Stimulated activated CD8-positive, alpha-beta memory T cell treated with anti-CD3 and anti-CD28 coated beads, Interleukin-4, amount 100 ng/mL, for 1 hour (primary cell): ENCODE measurements around the gene RAB3C.
A peak's percentile ranks its signal among the peaks of the same experiment; 100 is the strongest.

Source experiments
- DNase-seq, 2 donors: peaks; one replicate each; pipeline ENCODE4 v3.0.0-alpha.2; 2020; ENCODE audit warnings: low read depth in 2 of 2, low spot score in 1 of 2

RAB3C gene

DNA sequence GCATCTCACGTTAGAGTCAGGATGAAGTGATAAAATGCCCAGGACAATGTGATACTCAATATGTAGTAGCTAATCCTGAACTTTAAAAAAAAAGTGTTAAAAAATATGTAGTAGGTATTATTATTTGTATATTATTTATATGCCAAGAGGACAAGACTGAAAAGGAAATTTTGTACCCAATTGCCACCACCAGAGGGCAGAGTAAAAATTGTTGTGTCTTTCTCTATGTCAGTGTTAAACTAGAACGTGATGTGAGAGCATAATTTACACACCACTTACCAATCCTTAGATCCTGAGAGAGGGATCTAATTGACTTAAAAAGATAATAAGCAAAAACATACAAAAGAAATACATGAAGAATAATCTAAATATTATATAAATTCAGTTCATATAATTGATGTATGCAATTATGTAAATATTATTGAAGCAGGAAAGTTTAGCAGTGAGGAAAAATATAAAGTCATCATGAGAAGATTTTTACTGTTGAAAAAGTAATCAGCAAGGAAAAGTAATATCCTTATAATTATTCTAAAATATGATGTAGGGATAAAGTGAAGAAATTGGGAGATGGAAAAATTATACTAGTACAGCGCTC is 288.9 kb downstream of the RAB3C start:
- no peak for DNase-seq

DNA sequence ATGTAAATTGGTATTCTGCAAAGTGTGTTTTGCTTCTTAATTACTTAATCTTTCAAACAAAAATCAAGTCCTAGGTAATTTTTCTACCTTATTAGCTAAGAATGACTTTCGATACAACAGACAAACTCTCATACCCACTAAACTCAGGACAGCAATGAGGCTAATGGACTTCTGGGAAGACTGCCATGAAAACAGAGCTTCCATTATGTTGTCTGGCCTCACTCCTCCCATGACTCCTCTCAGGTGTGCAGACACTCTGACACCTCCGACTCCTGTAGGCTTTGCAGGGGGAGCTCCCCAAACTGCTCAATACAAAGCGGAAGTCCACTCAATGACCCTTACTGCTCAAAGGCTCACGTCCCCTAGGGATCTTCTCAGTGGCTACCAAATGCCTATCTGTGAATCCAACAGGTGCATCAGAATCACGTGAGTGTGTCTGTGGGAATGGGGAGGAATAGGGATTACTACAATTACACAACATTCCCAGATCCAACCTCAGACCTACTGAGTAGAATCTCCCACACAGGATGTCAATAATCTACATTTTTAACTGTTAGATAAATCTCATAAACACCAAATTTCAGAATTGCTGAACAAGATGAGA is 289.9 kb downstream of the RAB3C start:
- DNase-seq = no peak

DNA sequence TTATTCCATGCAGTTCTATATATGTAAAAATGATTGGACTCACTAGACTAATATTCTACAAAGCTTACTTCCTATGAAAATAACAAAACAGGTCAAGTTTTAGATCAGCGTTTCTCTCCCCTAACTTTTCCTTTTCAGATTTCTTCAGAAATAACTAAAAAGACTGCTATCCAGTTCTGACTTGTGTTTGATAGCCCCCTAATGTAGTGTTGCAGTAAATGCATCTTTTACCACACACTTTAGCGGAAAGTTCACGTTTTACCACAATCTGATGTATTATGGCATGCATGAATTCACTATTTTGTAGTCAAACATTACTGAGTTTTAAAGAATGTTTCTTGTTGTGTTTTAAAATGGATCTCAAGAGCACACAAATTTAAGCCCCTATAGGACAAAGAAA is 292.7 kb downstream of the RAB3C start:
- DNase-seq = no peak

DNA sequence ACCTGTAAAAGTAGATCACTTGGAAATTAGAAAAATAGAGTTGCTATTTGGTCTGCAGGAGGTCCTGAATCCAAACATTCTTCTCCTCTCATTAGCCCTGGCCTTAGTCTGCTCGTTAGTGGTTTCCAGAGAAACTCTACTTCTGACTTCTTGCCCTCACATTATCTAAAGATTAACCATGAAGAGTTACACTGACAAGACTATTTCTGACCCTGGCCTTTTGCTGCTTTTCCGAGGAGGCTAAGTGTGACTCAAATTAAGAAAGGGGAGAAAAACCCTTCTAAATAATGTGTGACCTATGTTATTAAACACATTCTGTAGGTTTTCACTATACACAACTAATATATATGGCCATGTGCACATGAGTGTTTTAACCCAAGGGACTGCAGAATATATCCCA is 302.4 kb downstream of the RAB3C start:
- DNase-seq = no peak

DNA sequence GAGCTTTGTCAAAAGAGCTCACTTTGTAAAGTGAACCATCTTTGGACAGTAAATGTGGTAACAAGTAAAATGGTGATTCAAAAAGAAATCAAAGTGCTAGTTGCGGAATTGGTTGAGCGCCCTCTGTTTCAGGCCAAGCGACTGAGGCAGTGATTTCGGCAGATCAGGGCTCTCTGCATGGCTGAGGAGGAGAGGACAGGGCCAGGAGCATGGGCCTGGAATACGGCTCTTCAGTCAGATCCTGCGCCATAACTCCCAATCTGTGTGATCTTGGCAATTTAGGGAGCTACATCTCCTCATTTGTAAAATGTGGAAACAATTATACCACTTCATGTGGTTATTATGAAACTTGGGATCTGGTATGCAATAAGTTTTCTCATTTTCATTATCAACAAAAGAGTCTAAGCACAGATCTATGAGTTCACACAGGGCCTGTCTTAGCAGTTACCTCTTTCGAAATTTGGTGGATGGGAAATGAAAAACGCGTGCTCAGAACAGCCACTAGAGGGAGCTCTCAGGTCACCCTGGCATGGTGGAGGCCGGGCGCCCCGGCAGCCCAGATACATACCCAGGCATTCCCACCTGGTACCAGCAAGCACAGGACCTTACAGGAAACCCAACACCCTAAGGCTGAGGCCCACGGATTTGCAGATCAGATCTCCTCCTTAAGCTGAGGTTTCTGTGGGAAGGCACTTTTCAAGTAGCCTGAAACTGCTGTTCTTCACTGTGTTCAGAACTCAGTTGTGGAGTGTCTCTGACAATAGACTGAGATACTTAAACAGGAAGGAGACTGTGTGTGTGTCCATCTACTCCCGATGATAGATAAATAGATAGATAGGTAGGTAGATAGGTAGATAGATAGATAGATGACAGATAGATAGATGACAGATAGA is 303.7 kb downstream of the RAB3C start:
- DNase-seq = peak; percentile 8 to 34

DNA sequence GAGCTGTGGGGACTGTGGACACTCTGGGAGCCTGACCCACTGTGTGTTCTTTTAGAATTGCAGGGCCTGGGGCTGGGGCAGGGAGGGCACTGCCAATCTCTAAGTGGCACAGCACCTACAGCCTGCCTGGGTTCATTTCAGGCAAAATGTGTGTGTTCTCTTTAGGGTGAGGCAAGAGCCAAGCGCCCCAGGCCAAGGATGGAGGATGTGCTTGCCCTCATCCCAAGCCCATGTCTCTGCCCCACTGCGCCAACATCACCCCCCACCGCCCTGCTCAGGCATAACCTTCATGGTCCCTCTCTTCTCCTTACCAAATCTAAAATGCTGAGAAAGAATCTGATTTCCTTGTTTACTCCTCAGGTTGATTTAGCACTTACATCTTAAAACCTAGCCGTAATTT is 304.4 kb downstream of the RAB3C start:
- no peak for DNase-seq

DNA sequence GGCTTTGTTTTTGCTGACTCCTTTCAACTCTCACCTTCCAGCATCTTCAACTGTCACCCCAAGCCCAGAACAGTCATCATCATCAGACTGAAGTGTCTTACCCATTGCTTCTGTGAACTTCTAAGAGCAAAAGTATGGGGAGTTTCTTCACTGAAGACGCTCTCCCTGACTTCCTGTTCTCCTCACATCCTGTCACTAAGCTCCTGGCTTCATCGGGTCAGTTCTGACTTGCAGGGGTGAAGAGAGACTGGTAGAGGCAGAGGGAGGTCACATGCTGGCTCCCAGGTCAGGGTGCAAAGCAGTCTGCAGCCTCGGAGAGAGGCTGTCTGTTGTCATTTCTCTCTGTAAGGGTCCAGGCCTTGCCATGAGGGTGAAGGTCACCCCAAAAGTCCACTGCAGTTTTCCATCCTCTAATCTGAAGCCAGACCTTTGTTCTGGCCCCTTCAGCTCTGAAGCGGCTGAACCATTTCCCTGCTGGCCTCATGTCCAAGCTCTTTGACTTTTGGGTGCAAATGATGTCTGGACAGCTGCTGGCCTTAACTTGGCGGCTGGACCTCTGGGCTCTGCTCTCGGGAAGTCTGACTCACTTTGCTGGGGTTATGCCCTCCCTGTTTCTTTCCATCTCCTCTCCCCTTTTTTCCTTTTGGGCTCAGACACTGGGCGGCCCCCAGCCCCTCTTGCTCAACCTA is 305.0 kb downstream of the RAB3C start:
- no peak for DNase-seq

DNA sequence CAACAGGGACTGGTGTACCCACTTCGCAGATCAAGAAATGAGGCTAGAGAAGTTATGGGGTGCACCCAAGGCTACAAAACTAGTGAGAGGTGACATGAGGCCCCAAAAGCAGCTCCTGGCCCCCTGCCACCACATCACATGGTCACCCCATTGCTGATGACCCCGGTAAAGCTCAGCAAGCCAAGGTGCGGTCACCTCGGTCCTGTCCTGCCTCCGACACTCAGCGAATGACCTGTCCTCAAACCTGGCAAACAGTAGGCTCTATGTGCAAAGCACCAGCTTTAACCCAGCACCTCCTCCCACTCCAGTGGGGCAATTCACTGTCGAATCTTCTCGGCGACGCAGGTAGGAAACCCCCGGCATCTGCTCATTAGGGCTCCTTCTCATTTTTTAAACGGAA is 307.4 kb downstream of the RAB3C start:
- DNase-seq = no peak

DNA sequence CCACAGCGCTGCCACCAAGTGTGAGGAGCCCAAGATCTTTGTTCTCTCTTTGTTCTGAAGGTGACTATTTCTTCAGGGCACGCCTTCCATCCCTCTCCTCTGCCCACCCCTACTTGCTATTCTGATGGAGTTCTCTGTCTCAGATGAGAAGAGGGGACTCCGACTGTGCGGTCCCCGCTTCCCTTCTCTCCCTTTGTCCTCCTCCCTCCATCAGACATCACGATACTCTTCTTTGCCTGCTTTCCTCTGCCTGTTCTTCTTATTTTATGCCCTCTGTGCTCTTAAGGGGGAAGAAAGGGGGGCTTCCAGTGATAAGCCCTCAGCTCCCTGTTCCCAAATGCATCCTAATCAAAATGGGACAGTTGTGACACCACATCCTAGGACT is 307.8 kb downstream of the RAB3C start:
- DNase-seq = no peak

DNA sequence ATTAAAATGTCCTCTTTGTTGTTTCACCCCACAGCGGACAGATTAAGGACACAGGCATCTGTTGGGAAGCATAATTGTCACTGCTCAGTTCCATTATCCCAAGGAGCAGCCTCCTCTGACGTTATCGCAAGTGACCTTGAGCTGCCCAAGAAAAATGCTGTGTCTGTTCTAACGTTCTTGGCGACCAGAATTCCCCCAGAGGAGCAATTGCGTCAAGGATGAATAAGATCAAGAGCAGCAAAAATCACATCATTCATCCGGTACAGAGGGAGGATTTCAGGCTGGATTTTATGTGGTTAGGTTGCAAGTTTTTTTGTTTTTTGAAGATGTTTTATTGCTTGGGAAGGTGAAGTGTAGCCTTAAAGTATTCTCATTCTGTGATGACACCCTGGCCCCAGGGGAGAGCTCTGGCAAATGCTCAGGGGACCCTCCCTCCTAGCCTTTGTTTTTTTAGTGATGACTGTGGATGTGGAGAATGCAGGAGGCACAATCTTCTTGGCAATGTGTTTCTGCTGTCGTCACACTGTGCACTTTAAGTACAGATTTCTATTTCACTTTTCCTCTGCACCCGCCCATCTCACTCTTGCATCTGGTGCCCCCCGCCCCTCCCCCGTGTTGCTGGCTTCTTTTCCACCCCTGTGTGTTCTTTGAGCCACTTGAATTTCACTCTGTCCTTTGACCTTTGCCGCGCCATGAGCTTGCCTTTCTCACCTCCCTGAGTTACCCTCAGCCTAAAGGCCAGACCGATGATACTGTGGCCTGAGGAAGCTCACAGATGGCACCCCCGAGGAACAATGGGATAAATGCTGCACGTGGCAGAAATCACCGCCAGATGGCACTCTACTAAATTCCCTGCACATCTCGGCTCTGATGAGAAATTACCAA is 308.5 kb downstream of the RAB3C start:
- peak; percentile 21 to 37 for DNase-seq

DNA sequence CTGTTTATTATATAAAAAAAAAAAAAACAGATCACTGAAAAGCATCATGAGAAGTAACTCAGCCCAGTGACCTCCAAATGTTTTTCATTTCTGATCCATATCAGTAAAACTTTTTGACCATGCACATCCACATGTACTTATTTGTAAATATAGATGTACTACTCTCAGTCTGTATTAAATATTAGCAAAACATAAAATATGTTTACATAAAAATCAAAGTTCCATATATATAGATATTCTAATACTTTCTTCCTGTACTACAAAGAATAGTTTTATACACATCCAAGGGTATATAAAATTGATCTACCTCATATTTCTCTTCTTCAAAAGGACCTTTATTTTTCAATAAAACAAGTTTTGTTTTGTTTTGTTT is 309.1 kb downstream of the RAB3C start:
- no peak for DNase-seq

DNA sequence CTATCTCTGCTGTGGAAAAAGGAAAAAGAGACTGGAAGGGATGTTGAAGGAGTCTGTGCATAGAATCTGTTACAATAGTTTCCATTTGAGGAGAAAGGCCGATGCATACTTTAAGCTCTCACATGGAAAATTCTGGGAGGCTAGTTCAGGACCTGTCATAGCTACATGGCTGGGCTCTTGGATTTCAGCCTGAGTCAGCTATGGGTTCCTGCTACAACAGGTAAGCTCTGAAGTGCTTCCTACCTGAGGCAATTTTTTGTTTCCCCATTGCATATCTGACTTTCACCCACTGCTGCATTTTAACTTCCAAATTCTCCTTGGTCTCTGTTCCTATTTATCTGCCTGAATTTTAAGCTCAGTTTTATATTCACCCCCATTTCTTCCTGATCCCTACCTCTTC is 310.7 kb downstream of the RAB3C start:
- no peak for DNase-seq

DNA sequence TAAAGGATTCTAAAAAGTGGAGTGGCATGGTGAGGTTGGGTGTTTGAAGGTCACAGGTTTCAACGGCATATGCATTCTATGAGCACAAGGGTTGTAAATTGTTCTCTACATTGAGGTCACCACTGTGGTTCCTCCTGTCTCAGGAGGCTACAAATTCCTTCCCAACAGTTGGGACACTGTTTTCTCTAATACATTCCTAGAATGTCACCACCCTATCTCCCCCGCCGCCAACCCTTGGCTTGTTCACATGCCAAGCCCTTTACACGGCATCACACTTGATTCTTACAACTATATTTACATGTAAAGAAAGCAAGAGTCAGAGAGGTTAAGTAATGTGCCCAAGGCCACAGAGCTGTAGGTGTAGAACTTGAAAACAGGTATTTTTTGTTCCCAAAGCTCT is 315.1 kb downstream of the RAB3C start:
- no peak for DNase-seq

DNA sequence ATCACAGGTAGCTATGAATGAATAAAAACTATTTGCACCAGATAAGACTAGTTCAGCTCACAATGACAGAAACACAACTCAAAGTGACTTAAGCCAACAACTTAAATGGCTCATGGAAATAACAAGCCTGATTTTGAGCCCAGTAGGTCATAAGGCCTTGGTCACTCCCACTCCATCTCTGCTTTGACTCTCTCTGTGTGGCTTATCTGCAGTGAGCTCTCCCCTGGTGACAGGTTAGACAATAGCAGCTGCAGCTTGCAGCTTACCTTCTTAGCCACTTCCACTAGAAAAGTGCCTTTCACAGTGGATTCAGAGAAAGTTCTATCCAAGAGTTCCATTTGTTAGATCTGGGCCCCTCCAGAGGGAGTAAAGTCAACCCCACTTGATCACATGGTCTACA is 315.7 kb downstream of the RAB3C start:
- no peak for DNase-seq

DNA sequence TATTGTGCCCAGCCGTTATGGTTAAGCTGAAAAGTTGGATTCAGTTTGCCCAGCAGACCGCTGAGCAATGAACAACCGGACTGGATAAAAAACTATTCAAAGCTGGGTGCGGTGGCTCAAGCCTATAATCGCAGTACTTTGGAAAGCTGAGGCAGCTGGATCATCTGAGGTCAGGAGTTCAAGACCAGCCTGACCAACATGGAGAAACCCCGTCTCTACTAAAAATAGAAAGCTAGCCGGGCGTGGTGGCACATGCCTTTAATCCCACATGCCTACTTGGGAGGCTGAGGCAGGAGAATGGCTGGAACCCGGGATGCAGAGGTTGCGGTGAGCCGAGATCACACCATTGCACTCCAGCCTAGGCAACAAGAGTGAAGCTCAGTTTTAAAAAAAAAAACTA is 318.4 kb downstream of the RAB3C start:
- DNase-seq = no peak

DNA sequence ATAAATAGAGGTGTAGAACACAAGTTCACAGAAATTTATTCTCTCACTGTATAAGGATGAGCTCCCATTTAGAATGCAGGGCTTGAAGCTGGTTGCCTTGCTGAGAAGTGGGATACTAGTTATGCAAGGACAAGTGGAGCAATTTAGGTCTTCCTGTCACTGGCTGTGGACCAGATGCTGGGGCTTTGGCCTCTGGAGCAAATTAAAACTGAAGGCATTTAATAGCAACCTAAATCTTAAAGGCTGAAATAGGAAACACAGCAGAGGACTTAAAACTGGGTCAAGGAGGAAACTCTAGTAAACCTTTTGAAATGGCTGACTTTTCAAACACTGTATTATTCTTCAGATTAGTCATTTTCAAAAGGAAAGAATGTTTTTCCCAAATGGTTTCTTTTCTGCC is 319.4 kb downstream of the RAB3C start:
- DNase-seq = no peak

DNA sequence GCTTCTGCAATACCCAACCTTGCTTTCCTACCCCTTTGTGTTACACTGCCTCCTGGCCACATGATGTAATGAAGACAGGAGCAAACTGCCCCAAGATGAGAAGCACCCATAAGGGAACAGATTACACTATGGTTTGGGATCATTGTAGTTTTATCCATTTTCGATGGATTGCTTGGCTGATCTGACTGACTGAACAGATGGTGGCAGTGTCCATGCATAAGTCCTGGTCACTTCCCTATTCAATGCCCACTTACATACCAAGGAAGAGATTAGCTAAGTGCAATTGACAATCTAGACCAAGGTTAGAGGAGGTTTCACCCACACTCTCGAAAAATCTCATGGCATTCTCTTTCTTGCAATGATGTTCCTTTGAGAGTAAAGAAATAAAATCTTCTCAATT is 319.9 kb downstream of the RAB3C start:
- DNase-seq = no peak

DNA sequence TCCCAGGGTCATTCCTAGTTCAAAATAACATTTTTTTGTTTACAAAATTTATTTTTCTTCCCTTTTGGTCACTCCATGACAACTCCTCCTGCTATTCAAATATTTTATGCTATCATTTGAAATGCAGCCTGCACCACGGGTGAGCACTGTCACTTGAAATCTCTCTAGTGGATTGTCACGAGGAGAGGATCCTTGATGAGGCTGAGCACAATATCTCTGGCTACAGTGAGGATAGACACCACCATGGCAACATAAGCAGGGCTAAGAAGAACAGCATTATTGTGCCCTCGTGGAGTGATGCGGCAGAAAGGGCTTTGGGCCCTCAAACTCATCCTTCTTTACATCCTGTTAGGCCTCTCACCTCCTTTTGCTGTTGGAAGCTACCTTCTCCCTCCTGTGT is 321.9 kb downstream of the RAB3C start:
- DNase-seq = no peak

DNA sequence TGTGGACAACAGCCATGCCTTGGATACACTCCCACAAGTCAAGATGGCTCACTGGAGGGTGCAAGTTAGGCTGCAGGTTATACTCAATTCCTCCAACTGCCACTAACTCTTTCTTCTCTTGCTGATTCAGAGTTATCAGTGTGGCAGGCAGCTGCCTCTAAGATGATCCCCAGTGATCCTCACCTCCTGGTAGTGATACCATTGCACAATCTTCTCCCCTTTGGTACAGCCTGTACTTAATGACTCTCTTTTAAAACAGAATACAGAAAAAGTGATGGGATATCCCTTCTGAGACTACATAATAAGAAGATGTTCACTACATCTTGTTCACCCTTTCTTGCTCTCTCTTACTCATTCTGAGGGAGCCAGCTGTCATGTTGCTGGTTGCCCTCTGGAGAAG is 323.1 kb downstream of the RAB3C start:
- DNase-seq = no peak
